Measurements from ENCODE around the gene NUMBL.
"Not testable (repeated sequence)": the region's sequence is repeated elsewhere in the genome, so short reads cannot be mapped to it uniquely, and the experiment has no call there.

NUMBL gene

GRCh38 chr19:40690050-40690692 is at the start of gene NUMBL:
Gene NUMBL (minus strand): TSS chr19:40690651. CDS start chr19:40690483, 168 bp downstream.
- in situ Hi-C loops (cut with MboI; ENCODE audit: low sequenced_read_pairs): no loop called here

- in situ Hi-C loops (cut with MboI; ENCODE audit: low sequenced_read_pairs): no loop called here
Measured at GRCh38 chr19:40739030-40739839, 48.8 kb upstream of the NUMBL start.

GRCh38 chr19:40737102-40737644 is 46.7 kb upstream of the NUMBL start:
- in situ Hi-C loops (cut with MboI; ENCODE audit: low sequenced_read_pairs): no loop called here

GRCh38 chr19:40736661-40737060 is 46.2 kb upstream of the NUMBL start:
- in situ Hi-C loops (cut with MboI; ENCODE audit: low sequenced_read_pairs): no loop called here

GRCh38 chr19:40735013-40735771 is 44.7 kb upstream of the NUMBL start:
- in situ Hi-C loops (cut with MboI; ENCODE audit: low sequenced_read_pairs): no loop called here

- in situ Hi-C loops (cut with MboI; ENCODE audit: low sequenced_read_pairs): no loop called here
Measured at GRCh38 chr19:40733149-40733548, 42.7 kb upstream of the NUMBL start.

- in situ Hi-C loops (cut with MboI; ENCODE audit: low sequenced_read_pairs): not testable (repeated sequence)
Measured at GRCh38 chr19:40732304-40732703, 41.9 kb upstream of the NUMBL start.

GRCh38 chr19:40730065-40730464 is 39.6 kb upstream of the NUMBL start:
- in situ Hi-C loops (cut with MboI; ENCODE audit: low sequenced_read_pairs): not testable (repeated sequence)

GRCh38 chr19:40726279-40726678 is 35.8 kb upstream of the NUMBL start:
- in situ Hi-C loops (cut with MboI; ENCODE audit: low sequenced_read_pairs): no loop called here

- in situ Hi-C loops (cut with MboI; ENCODE audit: low sequenced_read_pairs): no loop called here
Measured at GRCh38 chr19:40724855-40725254, 34.4 kb upstream of the NUMBL start.

GRCh38 chr19:40724315-40724714 is 33.9 kb upstream of the NUMBL start:
- in situ Hi-C loops (cut with MboI; ENCODE audit: low sequenced_read_pairs): no loop called here

GRCh38 chr19:40723661-40724254 is 33.3 kb upstream of the NUMBL start:
- in situ Hi-C loops (cut with MboI; ENCODE audit: low sequenced_read_pairs): no loop called here

GRCh38 chr19:40721936-40722661 is 31.6 kb upstream of the NUMBL start:
- in situ Hi-C loops (cut with MboI; ENCODE audit: low sequenced_read_pairs): no loop called here

GRCh38 chr19:40721140-40721486 is 30.7 kb upstream of the NUMBL start:
- in situ Hi-C loops (cut with MboI; ENCODE audit: low sequenced_read_pairs): no loop called here

- in situ Hi-C loops (cut with MboI; ENCODE audit: low sequenced_read_pairs): no loop called here
Measured at GRCh38 chr19:40719414-40719894, 29.0 kb upstream of the NUMBL start.

GRCh38 chr19:40718774-40719391 is 28.4 kb upstream of the NUMBL start:
- in situ Hi-C loops (cut with MboI; ENCODE audit: low sequenced_read_pairs): no loop called here

- in situ Hi-C loops (cut with MboI; ENCODE audit: low sequenced_read_pairs): no loop called here
Measured at GRCh38 chr19:40717880-40718773, 27.7 kb upstream of the NUMBL start.

- in situ Hi-C loops (cut with MboI; ENCODE audit: low sequenced_read_pairs): no loop called here
Measured at GRCh38 chr19:40717325-40717879, 27.0 kb upstream of the NUMBL start.
